GM12873 (cell line): ENCODE measurements around the gene CUBN.

Experiments used
- TF ChIP-seq, protein P1 (sequence below): IDR thresholded peaks from 2 replicates; pipeline ENCODE4 v1.5.1; 2012; ENCODE audit warnings: low read depth, mild to moderate bottlenecking, moderate library complexity, low read length, control low read depth; ENCODE audit not compliant: insufficient read depth; ENCODE audit errors: missing control alignments

The CUBN gene

DNA sequence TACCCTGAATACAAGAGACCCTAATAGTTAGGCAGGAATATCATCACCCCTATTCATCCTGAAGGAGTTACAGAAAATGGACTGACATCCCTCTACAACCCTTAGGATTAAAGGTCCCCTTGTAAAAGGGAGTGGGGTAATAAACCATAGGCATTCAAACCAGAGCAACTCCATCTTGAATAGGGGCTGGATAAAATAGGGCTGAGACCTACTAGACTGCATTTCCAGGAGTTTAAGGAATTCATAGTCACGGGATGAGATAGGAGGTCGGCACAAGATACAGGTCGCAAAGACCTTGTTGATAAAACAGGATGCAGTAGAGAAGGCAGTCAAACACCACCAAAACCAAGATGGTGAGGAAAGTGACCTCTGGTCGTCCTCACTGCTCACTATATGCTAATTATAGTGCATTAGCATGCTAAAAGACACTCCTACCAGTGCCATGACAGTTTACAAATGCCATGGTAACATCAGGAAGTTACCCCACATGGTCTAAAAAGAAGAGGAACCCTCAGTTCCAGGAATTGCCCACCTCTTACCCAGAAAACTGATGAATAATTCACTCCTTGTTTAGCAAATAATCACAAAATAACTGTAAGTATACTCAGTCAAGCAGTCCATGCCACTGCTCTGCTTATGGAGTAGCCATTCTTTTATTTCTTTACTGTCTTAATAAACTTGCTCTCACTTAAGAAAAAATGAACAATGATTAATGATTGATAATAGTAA is 37.2 kb downstream of the CUBN start:
- TF ChIP-seq, protein P1, sequence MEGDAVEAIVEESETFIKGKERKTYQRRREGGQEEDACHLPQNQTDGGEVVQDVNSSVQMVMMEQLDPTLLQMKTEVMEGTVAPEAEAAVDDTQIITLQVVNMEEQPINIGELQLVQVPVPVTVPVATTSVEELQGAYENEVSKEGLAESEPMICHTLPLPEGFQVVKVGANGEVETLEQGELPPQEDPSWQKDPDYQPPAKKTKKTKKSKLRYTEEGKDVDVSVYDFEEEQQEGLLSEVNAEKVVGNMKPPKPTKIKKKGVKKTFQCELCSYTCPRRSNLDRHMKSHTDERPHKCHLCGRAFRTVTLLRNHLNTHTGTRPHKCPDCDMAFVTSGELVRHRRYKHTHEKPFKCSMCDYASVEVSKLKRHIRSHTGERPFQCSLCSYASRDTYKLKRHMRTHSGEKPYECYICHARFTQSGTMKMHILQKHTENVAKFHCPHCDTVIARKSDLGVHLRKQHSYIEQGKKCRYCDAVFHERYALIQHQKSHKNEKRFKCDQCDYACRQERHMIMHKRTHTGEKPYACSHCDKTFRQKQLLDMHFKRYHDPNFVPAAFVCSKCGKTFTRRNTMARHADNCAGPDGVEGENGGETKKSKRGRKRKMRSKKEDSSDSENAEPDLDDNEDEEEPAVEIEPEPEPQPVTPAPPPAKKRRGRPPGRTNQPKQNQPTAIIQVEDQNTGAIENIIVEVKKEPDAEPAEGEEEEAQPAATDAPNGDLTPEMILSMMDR = no peak

DNA sequence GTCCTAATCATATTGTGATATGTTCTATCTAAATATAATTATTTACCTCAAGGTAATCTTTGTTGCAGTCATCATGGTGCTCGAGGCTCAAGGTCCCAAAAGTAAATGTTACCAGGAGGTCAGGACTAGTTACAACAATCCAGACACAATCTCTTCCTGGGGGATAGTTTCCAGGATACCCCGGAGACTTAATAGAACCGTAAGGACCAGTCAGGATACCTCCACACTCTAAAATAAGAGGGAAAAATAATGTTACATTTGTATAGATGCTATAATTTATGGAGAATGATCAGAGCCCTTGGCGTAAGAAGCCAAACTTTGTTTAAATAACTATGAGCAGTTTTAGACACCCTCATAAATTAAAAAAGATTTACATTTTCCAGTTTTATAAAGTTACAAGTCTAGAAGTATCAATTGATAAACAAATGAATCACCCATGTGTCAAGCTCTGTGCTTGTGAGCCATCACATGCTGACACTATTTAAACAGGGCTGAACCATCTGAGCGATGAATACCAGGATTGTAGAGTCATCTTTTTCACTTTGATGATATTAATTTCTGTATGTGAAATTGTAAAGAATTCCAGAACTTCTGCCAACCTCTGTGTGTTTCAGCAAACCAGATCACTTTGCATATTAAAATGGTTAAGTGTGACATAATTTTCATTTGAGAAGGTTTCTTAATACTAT is 41.3 kb downstream of the CUBN start:
- TF ChIP-seq, protein P1 = no peak

DNA sequence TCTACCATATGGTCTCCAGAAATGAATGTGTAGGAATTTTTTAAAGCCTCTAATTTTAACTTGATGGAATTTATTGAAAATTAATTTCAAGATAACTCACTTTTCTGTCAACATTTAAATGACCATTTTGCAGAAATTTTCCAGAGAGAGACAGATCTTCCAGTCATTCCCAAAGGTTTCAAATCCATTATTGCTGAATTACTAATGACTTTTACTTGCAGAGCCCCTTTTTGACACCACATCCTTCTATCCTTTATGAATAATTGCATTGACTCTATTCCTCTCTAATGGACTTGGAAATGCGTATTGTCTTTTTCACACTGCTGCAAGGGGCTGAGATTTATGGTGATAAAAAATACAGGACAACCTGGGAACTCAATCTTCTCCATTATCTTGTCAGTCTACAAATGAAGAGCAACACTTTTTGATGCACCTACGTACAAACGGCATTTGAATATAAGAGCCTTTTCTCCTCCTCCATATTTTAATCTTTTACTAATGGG is 42.7 kb downstream of the CUBN start:
- TF ChIP-seq, protein P1 = no peak

DNA sequence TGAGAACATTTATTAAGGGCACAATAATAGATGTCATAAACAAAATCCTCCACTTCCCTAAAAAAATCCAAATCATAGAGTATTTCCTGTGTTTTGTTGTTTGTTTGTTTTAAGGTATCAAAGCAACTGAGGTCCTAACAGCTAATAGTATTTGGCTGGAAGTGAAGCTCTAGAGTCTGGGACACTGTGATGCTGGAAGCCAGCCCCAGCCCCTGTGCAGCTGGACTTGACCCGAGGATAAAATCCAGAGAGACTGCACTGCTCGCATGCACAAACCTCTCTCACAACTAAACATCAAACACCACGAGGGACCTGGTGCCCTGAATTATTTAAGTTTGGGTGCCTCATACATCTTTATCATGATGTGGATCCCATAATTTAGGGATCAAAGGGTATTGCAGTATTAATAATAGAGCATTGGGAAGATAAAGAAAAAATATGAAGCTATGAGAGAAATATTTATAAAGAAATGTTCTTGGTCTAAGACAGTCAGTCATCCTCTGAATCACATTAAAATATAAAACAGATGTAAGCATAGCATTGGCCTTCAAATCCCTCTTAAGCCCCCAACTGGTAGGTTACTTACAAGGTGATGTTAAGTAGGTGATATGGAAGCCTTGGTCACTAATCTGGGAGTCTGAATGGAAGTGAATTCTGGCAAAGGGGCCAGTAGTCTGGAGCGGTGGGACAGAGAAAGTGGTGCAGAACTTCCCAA is 44.4 kb downstream of the CUBN start:
- TF ChIP-seq, protein P1 = no peak

DNA sequence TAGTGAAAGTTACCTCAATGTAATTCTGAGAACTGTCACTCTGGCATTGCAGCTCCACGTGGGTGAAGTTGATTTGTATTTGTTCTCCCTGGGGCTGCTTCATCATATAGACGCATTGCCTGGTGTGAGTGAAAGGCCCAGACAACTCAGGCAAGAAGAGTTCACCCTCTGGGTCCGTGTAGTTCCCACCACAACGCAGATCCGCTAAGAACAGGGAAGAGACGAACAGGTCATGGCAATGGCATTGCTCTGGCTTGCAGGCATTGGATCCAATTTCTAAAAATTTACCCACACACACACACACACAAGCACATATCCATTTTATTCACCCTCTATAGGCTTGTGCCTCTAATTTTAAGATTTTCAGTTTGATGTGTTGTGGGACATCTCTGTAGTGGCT is 45.4 kb downstream of the CUBN start:
- TF ChIP-seq, protein P1 = no peak

DNA sequence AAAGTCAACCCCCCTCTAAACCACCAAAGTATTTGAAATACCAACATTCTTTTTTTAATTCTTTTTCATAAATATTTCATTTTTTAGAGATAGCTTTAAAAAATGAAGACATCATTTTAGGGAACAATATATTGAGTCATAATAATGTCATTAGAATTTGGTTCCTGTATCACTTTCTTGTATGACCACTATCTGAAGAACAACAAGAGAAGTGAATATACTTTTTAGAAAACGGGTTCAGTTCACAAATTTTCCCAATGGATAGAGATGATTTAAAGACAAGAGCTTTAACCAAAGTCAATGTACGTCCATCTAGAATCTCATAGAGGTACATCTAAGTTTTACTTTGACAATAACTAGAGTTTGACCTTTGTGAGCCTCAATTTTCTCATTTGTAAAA is 48.2 kb downstream of the CUBN start:
- TF ChIP-seq, protein P1 = no peak

DNA sequence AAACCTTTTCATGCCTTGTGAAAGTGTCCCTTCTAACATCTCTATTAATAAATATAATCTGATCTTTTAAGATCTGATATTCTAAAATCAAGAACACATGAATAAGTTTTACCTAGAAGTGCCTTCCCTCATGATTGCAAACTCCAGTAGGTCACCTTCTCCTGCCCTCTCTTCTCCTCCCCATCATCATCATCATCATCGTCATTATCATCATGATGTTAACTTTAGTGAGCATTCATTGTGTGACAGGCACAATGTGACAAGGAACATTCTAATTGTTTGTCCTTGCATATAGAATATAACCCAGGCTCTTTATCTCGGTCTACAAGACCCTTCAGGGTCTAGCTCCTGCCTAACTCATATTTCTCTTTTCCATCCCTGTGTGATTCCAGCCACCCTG is 51.7 kb downstream of the CUBN start:
- TF ChIP-seq, protein P1 = no peak
